Stomach smooth muscle (tissue), 2 donors: ENCODE results near the gene TNFRSF17.
"Not testable (repeated sequence)": the region's sequence is repeated elsewhere in the genome, so short reads cannot be mapped to it uniquely, and the experiment has no call there.

Source experiments
- H3K27ac ChIP-seq: one replicate; pipeline ENCODE4 v1.7.0; 2013; ENCODE audit warnings: mild to moderate bottlenecking, low read length, inconsistent platforms
- H3K27me3 ChIP-seq, 2 donors: one replicate each; pipeline ENCODE4 v1.7.0; 2013; ENCODE audit warnings: low read length in 2 of 2; ENCODE audit not compliant: insufficient read depth in 2 of 2, control insufficient read depth in 1 of 2
- H3K36me3 ChIP-seq, 2 donors: one replicate each; pipeline ENCODE4 v1.7.0; 2013; ENCODE audit warnings: low read length in 2 of 2; ENCODE audit not compliant: control insufficient read depth in 2 of 2, insufficient read depth in 2 of 2
- H3K4me1 ChIP-seq: one replicate; pipeline ENCODE4 v1.7.0; 2013; ENCODE audit warnings: low read length; ENCODE audit not compliant: control insufficient read depth, insufficient read depth
- H3K4me3 ChIP-seq, 2 donors: one replicate each; pipeline ENCODE4 v1.7.0; 2013; ENCODE audit warnings: low read length in 2 of 2
- H3K9ac ChIP-seq, 2 donors: one replicate each; pipeline ENCODE4 v1.7.0; 2013; ENCODE audit warnings: low read length in 2 of 2, mild to moderate bottlenecking in 1 of 2
- H3K9me3 ChIP-seq, 2 donors: one replicate each; pipeline ENCODE4 v1.7.0; 2013; ENCODE audit warnings: low read length in 2 of 2; ENCODE audit not compliant: control insufficient read depth in 2 of 2
- donor health status: healthy.
- donor health status: Pancreatic carcinoma.

Gene TNFRSF17

GRCh38 chr16:11953576-11953975 lies 11.4 kb upstream of the TNFRSF17 start:
- not testable (repeated sequence) for H3K27me3 ChIP-seq, H3K36me3 ChIP-seq, H3K9ac ChIP-seq, H3K27ac ChIP-seq, H3K4me3 ChIP-seq, H3K9me3 ChIP-seq, H3K4me1 ChIP-seq

- Histone ChIP-seq H3K4me3 (no peak overlapping the region), H3K4me1 (no peaks in the 10 kb centered on the region), H3K27ac (no peak overlapping the region), H3K9me3 (no peaks in the 10 kb centered on the region), H3K9ac (no peak overlapping the region), H3K36me3 (no peaks in the 10 kb centered on the region), H3K27me3 (no peaks in the 10 kb centered on the region)
These were observed 9.3 kb upstream of the TNFRSF17 start for GRCh38 chr16:11955713-11956123.

- no peaks in the 10 kb centered on the region for H3K27me3 ChIP-seq
- no peaks in the 10 kb centered on the region for H3K36me3 ChIP-seq
- H3K4me3 ChIP-seq: no peak overlapping the region
- H3K27ac ChIP-seq: no peak overlapping the region
- no peak overlapping the region for H3K9ac ChIP-seq
- no peaks in the 10 kb centered on the region for H3K9me3 ChIP-seq
- H3K4me1 ChIP-seq: no peaks in the 10 kb centered on the region
These were observed 8.5 kb upstream of the TNFRSF17 start for GRCh38 chr16:11956558-11956957.

GRCh38 chr16:11957591-11958395 lies 7.2 kb upstream of the TNFRSF17 start:
- no peak overlapping the region for H3K9ac ChIP-seq
- no peak overlapping the region for H3K4me3 ChIP-seq
- H3K36me3 ChIP-seq: no peaks in the 10 kb centered on the region
- H3K4me1 ChIP-seq: no peaks in the 10 kb centered on the region
- no peaks in the 10 kb centered on the region for H3K27me3 ChIP-seq
- H3K9me3 ChIP-seq: no peaks in the 10 kb centered on the region
- H3K27ac ChIP-seq: no peak overlapping the region

- not testable (repeated sequence) for H3K9ac ChIP-seq, H3K4me1 ChIP-seq, H3K4me3 ChIP-seq, H3K27me3 ChIP-seq, H3K36me3 ChIP-seq, H3K27ac ChIP-seq, H3K9me3 ChIP-seq
These were observed 2.6 kb upstream of the TNFRSF17 start for GRCh38 chr16:11962457-11962856.

GRCh38 chr16:11962978-11963377 lies 2.0 kb upstream of the TNFRSF17 start:
- H3K27ac ChIP-seq, H3K36me3 ChIP-seq, H3K4me3 ChIP-seq: not testable (repeated sequence)

GRCh38 chr16:11963706-11964105 lies 1.3 kb upstream of the TNFRSF17 start:
- Histone ChIP-seq H3K27ac (no peak overlapping the region), H3K36me3 (no peaks in the 10 kb centered on the region), H3K4me3 (no peak overlapping the region), H3K9ac (no peak overlapping the region), H3K4me1 (no peaks in the 10 kb centered on the region), H3K9me3 (no peaks in the 10 kb centered on the region), H3K27me3 (no peaks in the 10 kb centered on the region)

More at GRCh38 chr16:11962978-11963377, 2.0 kb upstream of the TNFRSF17 start:
- H3K4me1 ChIP-seq, H3K9ac ChIP-seq, H3K9me3 ChIP-seq, H3K27me3 ChIP-seq: not testable (repeated sequence)

GRCh38 chr16:11966173-11966572 lies 1.2 kb downstream of the TNFRSF17 start:
- no peak overlapping the region for H3K9ac ChIP-seq
- no peaks in the 10 kb centered on the region for H3K4me1 ChIP-seq
- no peaks in the 10 kb centered on the region for H3K36me3 ChIP-seq
- no peak overlapping the region for H3K4me3 ChIP-seq
- no peak overlapping the region for H3K27ac ChIP-seq
- H3K27me3 ChIP-seq: no peaks in the 10 kb centered on the region
- H3K9me3 ChIP-seq: no peaks in the 10 kb centered on the region

GRCh38 chr16:11967195-11967911 lies 2.3 kb downstream of the TNFRSF17 start:
- Histone ChIP-seq H3K27ac (no peak overlapping the region), H3K36me3 (no peaks in the 10 kb centered on the region), H3K9ac (no peak overlapping the region), H3K9me3 (no peaks in the 10 kb centered on the region), H3K27me3 (no peaks in the 10 kb centered on the region), H3K4me1 (no peaks in the 10 kb centered on the region), H3K4me3 (no peak overlapping the region)

GRCh38 chr16:11968577-11968976 lies 3.6 kb downstream of the TNFRSF17 start:
- H3K4me3 ChIP-seq: no peak overlapping the region
- H3K9me3 ChIP-seq: no peaks in the 10 kb centered on the region
- no peaks in the 10 kb centered on the region for H3K36me3 ChIP-seq
- no peaks in the 10 kb centered on the region for H3K27me3 ChIP-seq
- no peak overlapping the region for H3K27ac ChIP-seq
- no peaks in the 10 kb centered on the region for H3K4me1 ChIP-seq
- H3K9ac ChIP-seq: no peak overlapping the region

- not testable (repeated sequence) for H3K4me3 ChIP-seq, H3K27me3 ChIP-seq, H3K9ac ChIP-seq, H3K4me1 ChIP-seq, H3K9me3 ChIP-seq, H3K27ac ChIP-seq, H3K36me3 ChIP-seq
These were observed 5.3 kb downstream of the TNFRSF17 start for GRCh38 chr16:11970292-11970691.
